HUES6 (cell line): ENCODE results near the gene DEPDC5.

Source experiments
- H3K27ac ChIP-seq: 2 replicates; pipeline ENCODE4 v1.7.0; 2013; ENCODE audit warnings: low read depth, mild to moderate bottlenecking, low read length, inconsistent platforms
- H3K27me3 ChIP-seq: 2 replicates; pipeline ENCODE4 v1.6.1; 2013; ENCODE audit warnings: low read length; ENCODE audit not compliant: control insufficient read depth, insufficient read depth
- H3K36me3 ChIP-seq: 2 replicates; pipeline ENCODE4 v1.6.1; 2013; ENCODE audit warnings: low read length; ENCODE audit not compliant: control insufficient read depth, insufficient read depth
- H3K4me1 ChIP-seq: 2 replicates; pipeline ENCODE4 v1.6.1; 2013; ENCODE audit warnings: low read length; ENCODE audit not compliant: control insufficient read depth, insufficient read depth
- H3K4me3 ChIP-seq: 2 replicates; pipeline ENCODE4 v1.5.1; 2013; ENCODE audit warnings: low read depth, low read length
- H3K9ac ChIP-seq: one replicate; pipeline ENCODE4 v1.6.1; 2013; ENCODE audit warnings: mild to moderate bottlenecking, low read length
- H3K9me3 ChIP-seq: 2 replicates; pipeline ENCODE4 v1.6.1; 2013; ENCODE audit warnings: low read depth, low read length; ENCODE audit not compliant: control insufficient read depth, insufficient read depth

The DEPDC5 gene

DNA sequence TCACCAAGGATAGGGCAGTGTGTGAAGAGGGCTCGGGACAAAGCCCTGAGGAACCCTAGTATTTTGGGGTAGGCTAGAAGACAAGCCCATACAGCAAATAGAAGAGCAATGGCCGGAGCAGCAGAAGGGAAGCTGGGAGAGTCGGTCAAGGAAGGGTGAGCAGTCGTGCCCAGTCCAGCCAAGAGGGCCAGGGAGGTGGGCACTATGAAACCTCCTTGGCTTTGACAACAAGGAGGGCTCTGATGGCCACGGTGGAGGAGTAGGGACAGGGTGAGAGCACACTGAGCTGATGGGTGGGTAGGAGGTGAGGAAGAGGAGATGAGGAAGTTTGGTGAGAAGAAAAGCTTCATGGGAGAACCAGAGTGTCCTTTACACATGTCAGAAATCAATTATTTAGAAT, 188.3 kb downstream of the DEPDC5 start:
- H3K27ac ChIP-seq = no peak overlapping the region
- no peak overlapping the region for H3K9ac ChIP-seq
- H3K4me1 ChIP-seq = peaks cover 15% of the 10 kb centered on the region; the same call in 1 of the 2 replicates
- no peak overlapping the region for H3K4me3 ChIP-seq
- no peaks in the 10 kb centered on the region for H3K9me3 ChIP-seq
- H3K36me3 ChIP-seq = peaks cover 16% of the 10 kb centered on the region
- H3K27me3 ChIP-seq = no peaks in the 10 kb centered on the region

DNA sequence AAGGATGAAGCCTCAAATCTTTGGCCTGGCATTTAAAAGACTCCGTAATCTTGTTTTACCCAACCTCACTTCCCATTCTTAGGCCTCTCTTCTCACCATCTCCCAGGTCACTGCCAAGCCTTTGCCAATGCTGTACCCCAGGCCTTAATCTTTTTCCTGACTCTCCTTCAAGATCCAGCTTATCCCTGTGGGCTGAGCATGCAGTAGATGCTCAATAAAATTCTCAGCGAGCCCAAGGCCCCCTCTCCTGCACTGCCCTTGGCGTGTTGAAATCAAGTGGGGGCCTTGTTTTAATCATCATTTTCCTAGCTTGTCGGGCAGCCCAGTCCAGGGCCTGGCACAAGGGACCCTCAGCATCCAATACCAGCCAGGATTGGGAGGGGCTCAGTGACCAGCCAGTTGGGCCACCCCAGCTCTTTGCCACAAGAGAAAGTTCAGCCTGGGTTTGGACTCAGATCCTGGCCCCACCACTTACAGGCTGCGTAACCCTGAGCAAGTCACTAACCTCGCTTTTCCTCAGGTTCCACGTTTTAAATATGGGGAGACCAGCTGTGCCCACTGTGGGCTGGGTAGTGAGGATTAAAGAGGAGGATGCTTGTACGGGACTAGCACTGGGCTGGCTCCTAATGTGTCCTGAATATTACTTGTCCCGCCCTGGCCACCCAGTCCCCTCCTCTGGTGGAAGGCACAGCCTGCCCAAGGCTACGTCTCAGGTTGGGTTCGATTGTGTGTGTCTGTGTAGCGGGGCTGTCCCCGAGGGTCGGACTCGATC, 189.6 kb downstream of the DEPDC5 start:
- peak overlapping the region; percentile 71 for H3K9ac ChIP-seq
- peak overlapping the region; percentile 60 for H3K27ac ChIP-seq
- no peaks in the 10 kb centered on the region for H3K9me3 ChIP-seq
- H3K4me1 ChIP-seq = peaks cover 17% of the 10 kb centered on the region; the same call in 1 of the 2 replicates
- peaks cover 29% of the 10 kb centered on the region for H3K36me3 ChIP-seq
- no peaks in the 10 kb centered on the region for H3K27me3 ChIP-seq
- H3K4me3 ChIP-seq = peak overlapping the region; percentile 99

DNA sequence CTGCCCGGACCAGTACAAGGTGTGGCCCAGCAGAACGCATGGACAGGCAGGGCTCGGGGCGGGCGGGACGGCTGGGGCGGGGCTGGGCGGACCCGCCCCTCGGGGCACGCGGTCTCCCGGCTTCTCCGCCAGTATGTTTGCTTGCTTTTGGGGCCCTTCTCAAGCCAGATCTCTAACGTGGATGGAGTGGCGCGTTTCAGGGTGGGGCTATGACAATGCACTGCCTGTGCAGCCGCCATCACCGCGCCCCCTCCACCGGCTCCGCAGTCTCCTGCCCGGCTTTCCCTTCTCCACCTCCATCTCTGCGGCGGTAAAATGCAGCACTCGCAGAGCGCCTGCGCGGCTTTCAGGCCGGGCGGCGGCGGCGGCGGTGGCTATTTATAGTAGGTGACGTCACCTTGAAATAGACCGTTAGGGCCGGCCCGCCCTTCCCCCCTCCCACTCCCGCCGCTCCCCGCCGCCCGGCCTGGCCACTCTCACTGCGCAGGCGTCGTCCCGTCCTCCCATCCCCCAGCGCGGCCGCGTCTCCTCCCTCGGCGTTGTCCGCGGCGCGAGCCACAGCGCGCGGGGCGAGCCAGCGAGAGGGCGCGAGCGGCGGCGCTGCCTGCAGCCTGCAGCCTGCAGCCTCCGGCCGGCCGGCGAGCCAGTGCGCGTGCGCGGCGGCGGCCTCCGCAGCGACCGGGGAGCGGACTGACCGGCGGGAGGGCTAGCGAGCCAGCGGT, 190.3 kb downstream of the DEPDC5 start, which contains the start of gene YWHAH:
Gene YWHAH (plus strand): TSS at position 558 of the 722 bp plus-strand sequence. CDS start 199 bp downstream, outside the sequence.
- no peaks in the 10 kb centered on the region for H3K9me3 ChIP-seq
- H3K4me3 ChIP-seq = peak within 1 kb of the TSS; percentile 99
- peaks cover 35% of the 10 kb centered on the region for H3K36me3 ChIP-seq
- peaks cover 17% of the 10 kb centered on the region; the same call in 1 of the 2 replicates for H3K4me1 ChIP-seq
- peak within 1 kb of the TSS; percentile 99 for H3K9ac ChIP-seq
- peak within 1 kb of the TSS; percentile 89 for H3K27ac ChIP-seq
- no peaks in the 10 kb centered on the region for H3K27me3 ChIP-seq

DNA sequence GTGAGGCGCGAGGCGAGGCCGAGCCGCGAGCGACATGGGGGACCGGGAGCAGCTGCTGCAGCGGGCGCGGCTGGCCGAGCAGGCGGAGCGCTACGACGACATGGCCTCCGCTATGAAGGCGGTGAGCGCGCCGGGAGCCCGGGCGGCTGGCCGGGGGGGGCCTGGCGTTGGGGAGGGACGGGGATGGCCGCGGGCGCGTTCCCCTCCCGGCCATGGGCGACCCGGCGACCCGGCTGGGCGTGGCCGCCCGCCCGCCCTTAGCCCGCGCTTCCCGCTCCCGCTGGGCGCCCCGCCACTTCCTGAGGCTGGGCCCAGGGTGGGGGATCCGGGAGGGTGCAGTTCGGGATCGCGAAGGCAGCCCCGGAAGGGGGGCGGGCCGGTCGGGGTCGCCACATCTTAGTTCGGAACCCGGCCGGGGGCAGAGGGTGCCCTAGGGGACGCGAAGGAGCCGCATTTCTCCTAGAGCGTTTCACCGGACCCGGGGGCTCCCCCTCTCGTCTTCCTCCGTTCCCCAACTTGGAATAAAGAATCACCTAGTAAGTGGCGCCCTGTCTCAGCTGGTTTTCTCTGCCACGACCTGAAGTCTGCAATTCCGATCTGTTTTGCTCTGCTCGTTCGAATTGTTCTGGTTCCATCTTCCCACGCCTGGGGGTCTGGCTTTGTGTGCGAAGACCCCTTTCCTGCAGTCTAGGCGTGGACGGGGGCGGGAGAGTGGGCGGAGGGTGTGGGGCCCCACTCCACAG, 191.1 kb downstream of the DEPDC5 start:
- Histone ChIP-seq H3K4me3 (peak overlapping the region; percentile 99), H3K4me1 (peaks cover 17% of the 10 kb centered on the region; the same call in 1 of the 2 replicates), H3K9ac (peak overlapping the region; percentile 99), H3K27me3 (no peaks in the 10 kb centered on the region), H3K36me3 (peaks cover 42% of the 10 kb centered on the region), H3K27ac (peak overlapping the region; percentile 89), H3K9me3 (no peaks in the 10 kb centered on the region)

DNA sequence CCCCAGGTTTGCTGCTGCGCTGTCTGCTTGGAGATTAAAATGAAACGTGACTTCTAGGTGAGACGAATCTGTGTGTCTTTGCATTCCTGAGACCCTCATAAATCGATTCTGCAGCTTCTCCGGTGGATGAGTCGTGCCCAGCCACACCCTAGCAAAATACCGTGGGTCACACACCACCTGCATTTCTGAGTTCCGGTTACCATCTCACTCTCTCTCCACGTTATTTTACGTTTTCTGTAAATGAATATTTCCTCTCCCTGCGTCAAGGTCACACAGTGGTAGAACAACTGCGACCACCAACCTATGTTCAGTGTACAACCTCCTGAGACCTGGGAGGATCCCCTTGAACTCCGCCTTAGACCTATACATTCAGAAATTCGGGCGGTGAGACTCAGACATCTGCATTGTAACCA, 191.6 kb downstream of the DEPDC5 start:
- H3K9me3 ChIP-seq = no peaks in the 10 kb centered on the region
- H3K27me3 ChIP-seq = no peaks in the 10 kb centered on the region
- peak overlapping the region; percentile 99 for H3K9ac ChIP-seq
- peak overlapping the region; percentile 99 for H3K4me3 ChIP-seq
- peaks cover 46% of the 10 kb centered on the region for H3K36me3 ChIP-seq
- H3K27ac ChIP-seq = peak overlapping the region; percentile 89
- H3K4me1 ChIP-seq = peaks cover 19% of the 10 kb centered on the region; the same call in 1 of the 2 replicates

DNA sequence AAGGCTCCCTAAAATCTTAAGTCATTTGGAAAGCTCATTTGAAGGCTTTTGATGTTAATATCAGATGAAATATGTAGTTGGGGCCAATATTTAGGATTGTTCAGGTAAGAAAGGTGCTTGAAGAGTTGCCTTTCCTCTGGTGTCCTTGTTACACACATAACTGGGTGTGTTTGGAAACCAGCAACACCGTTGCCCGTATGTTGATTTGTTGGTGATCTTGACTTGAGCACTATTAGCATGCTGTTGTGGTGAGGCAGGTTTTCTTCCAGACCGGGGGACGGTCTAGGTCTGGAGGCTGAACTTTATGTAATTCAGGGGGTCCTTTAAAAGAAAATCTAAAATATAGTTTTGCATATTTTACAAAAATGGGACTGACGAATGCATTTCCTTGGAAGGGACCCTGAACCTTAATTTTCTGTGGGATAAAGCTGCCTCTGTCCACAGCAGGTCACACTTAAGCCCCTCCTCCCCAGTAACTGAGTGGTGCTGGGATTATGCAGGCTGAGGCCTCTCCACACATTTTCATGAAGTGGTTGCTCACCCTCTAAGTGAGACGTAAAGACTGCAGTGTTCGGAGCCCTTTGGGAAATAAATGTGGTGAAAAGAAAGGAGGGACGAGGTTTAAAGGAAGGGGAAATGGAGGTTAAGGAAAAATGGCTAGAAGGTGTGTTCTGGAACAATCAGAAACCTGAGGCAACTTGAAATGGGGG, 192.3 kb downstream of the DEPDC5 start:
- H3K27ac ChIP-seq = peak overlapping the region; percentile 89; the same call in 1 of the 2 replicates
- H3K4me1 ChIP-seq = peaks cover 25% of the 10 kb centered on the region
- H3K27me3 ChIP-seq = no peaks in the 10 kb centered on the region
- peaks cover 53% of the 10 kb centered on the region for H3K36me3 ChIP-seq
- no peaks in the 10 kb centered on the region for H3K9me3 ChIP-seq
- H3K4me3 ChIP-seq = peak overlapping the region; percentile 99
- H3K9ac ChIP-seq = peak overlapping the region; percentile 99

DNA sequence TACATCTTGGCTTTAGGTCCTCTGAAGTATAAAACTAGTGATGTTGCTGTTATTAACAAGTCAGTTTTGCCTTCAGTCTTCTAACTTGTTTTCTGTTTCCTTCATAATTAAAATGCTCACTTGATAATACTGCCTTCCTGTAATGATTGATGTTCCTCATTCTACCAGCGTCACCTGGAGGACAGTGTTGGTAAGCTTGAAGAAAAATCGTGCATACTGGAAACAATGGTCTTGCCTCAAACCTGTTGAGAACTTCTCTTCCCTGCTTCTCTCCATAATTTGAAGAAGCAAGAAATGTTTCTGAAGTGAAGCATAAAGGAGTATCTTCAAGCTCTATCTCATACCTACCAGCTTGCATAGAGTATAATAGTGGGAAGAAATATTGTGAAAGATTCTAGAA, 193.5 kb downstream of the DEPDC5 start:
- Histone ChIP-seq H3K27me3 (no peaks in the 10 kb centered on the region), H3K4me3 (0 out of 2 replicates have a peak overlapping the region, but pooled peaks have one; percentile 10), H3K27ac (no peak overlapping the region), H3K36me3 (peaks cover 55% of the 10 kb centered on the region), H3K9ac (no peak overlapping the region), H3K9me3 (no peaks in the 10 kb centered on the region), H3K4me1 (peaks cover 35% of the 10 kb centered on the region)

DNA sequence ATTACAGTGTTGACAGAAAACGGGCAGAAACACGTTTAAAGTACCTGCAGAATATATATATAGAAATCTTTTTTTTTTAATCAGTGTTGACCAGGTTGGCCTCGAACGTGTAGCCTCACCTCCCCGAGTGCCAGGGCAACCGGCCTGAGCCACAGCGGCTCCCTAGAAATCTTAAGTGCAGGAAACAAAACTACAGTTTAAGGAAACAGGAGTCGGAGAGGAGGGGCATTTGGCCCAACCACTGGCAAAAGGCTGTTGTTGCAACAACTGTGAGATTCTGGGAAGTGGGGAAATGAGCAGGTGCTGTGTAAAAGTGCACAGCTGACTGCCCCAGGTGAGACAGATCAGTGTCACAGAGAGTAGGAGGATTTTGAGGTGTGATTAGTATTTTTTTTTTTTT, 194.2 kb downstream of the DEPDC5 start:
- H3K27ac ChIP-seq = no peak overlapping the region
- H3K27me3 ChIP-seq = no peaks in the 10 kb centered on the region
- H3K4me3 ChIP-seq = no peak overlapping the region
- peaks cover 42% of the 10 kb centered on the region for H3K4me1 ChIP-seq
- H3K9ac ChIP-seq = no peak overlapping the region
- H3K9me3 ChIP-seq = no peaks in the 10 kb centered on the region
- peaks cover 55% of the 10 kb centered on the region for H3K36me3 ChIP-seq

DNA sequence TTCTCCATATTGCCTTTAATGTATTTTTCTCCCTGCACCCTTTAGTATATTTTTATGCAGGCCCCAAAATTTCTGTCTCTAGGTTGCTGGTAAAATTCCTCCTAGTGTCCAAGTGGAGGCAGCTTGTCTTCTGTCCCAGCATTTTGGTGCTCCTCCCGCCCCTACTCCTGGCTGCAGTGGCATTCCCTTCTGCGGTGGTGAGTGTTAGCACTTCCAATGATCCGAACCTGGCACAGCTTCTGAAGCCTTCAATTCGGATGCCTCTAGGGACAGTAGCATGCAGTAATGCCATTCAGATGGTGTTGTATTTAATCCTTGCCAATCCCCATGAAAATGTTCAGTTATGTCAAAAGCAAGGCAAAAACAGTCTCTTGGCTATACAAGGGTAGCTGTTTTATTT, 196.4 kb downstream of the DEPDC5 start:
- Histone ChIP-seq H3K4me1 (peaks cover 47% of the 10 kb centered on the region), H3K9ac (no peak overlapping the region), H3K27ac (no peak overlapping the region), H3K4me3 (no peak overlapping the region), H3K27me3 (no peaks in the 10 kb centered on the region), H3K9me3 (no peaks in the 10 kb centered on the region), H3K36me3 (peaks cover 60% of the 10 kb centered on the region)
